Lung (tissue), 12 donors: ENCODE measurements around the gene ZNF775. TPM values are rescaled to one million over a fixed set of nuclear protein-coding genes. Genes with fewer than 3 reads are reported as not detected.

Source experiments
- ATAC-seq: fragments of 200-7000 bp; cut with Tn5 transposase; one replicate; pipeline ENCODE4 v1.9.1; 2020; ENCODE audit warnings: moderate number of reproducible peaks; ENCODE audit not compliant: insufficient read depth, low FRiP score
- DNase-seq, 3 donors: peaks; one replicate each; pipeline ENCODE4 v3.0.0-alpha.2; 2013 to 2017
- H3K27ac ChIP-seq, 2 donors: one replicate each; pipeline ENCODE4 v1.5.1; 2013; ENCODE audit warnings: mild to moderate bottlenecking in 2 of 2, moderate library complexity in 2 of 2, control low read depth in 1 of 2, inconsistent platforms in 1 of 2, low read depth in 1 of 2, low read length in 1 of 2
- H3K27me3 ChIP-seq, 3 donors: one replicate each; pipeline ENCODE4 v1.5.1; 2013; ENCODE audit warnings: low read length in 2 of 3; ENCODE audit not compliant: control insufficient read depth in 3 of 3, insufficient read depth in 3 of 3
- H3K36me3 ChIP-seq, 4 donors: one replicate each; pipeline ENCODE4 v1.5.1; 2013; ENCODE audit warnings: low read length in 4 of 4, mild to moderate bottlenecking in 1 of 4, moderate library complexity in 1 of 4; ENCODE audit not compliant: control insufficient read depth in 4 of 4, insufficient read depth in 4 of 4
- H3K4me1 ChIP-seq, 5 donors: one replicate each; pipeline ENCODE4 v1.5.1; 2013; ENCODE audit warnings: low read length in 5 of 5, mild to moderate bottlenecking in 2 of 5, moderate library complexity in 1 of 5; ENCODE audit not compliant: control insufficient read depth in 5 of 5, insufficient read depth in 5 of 5
- H3K4me3 ChIP-seq: one replicate; pipeline ENCODE4 v1.5.1; 2013; ENCODE audit warnings: mild to moderate bottlenecking, control low read depth, moderate library complexity
- H3K9ac ChIP-seq, 2 donors: one replicate each; pipeline ENCODE4 v1.5.1; 2013; ENCODE audit warnings: low read length in 2 of 2, control low read depth in 1 of 2; ENCODE audit not compliant: insufficient read depth in 1 of 2
- H3K9me3 ChIP-seq, 4 donors: one replicate each; pipeline ENCODE4 v1.5.1; 2013; ENCODE audit warnings: low read length in 3 of 4, mild to moderate bottlenecking in 1 of 4, moderate library complexity in 1 of 4; ENCODE audit not compliant: control insufficient read depth in 4 of 4, insufficient read depth in 3 of 4
- WGBS, 2 donors: extraction: QIAGEN DNeasy Blood & Tissue Kit; methylation state at CpG; one replicate each; pipeline ENCODE4 v1.1.7; 2013; 5-methylcytosine and 5-hydroxymethylcytosine counted together
- polyA plus RNA-seq, 2 donors: library from polyadenylated mRNA; stranded (reverse); fragments of 200-250 nt; gene quantifications; one replicate each; pipeline ENCODE4 v1.2.1, GENCODE V29; 2013
- total RNA-seq, 2 donors: library from RNA; depleted of rRNA in 1 of 2; stranded (reverse); fragments of >200 nt in 1 of 2; gene quantifications; one replicate each; pipeline ENCODE4 v1.2.1, GENCODE V29; 2014 to 2021
- TF ChIP-seq, protein P1 (sequence below): IDR thresholded peaks from 2 replicates; pipeline ENCODE4 v1.5.1; 2012; ENCODE audit warnings: mild to moderate bottlenecking; ENCODE audit errors: control extremely low read depth, extremely low read depth
- donor health status: control.
- donor health status: control.
- donor health status: Bipolar disorder and iron deficiency.
- donor health status: healthy.
- donor health status: DM: yes; HTN: yes; CAD: no.

The ZNF775 gene
- total and polyA plus RNA-seq, 4 donors, result 1.4 to 5.4 (median 3.8) TPM

DNA sequence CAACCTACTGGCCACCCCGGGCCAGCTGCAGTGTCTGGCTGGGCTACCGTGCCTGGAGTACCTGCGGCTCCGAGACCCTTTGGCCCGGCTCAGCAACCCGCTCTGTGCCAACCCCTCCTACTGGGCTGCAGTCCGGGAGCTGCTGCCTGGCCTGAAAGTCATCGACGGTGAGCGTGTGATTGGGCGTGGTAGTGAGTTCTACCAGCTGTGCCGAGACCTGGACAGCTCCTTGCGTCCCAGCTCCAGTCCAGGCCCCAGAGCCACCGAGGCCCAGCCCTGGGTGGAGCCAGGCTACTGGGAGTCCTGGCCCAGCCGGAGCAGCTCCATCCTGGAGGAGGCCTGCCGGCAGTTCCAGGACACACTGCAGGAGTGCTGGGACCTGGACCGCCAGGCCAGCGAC lies 42.0 kb upstream of the ZNF775 start:
- TF ChIP-seq, protein P1, sequence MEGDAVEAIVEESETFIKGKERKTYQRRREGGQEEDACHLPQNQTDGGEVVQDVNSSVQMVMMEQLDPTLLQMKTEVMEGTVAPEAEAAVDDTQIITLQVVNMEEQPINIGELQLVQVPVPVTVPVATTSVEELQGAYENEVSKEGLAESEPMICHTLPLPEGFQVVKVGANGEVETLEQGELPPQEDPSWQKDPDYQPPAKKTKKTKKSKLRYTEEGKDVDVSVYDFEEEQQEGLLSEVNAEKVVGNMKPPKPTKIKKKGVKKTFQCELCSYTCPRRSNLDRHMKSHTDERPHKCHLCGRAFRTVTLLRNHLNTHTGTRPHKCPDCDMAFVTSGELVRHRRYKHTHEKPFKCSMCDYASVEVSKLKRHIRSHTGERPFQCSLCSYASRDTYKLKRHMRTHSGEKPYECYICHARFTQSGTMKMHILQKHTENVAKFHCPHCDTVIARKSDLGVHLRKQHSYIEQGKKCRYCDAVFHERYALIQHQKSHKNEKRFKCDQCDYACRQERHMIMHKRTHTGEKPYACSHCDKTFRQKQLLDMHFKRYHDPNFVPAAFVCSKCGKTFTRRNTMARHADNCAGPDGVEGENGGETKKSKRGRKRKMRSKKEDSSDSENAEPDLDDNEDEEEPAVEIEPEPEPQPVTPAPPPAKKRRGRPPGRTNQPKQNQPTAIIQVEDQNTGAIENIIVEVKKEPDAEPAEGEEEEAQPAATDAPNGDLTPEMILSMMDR, result no peak
- ATAC-seq, result no peak
- Histone ChIP-seq H3K4me3 (no peak overlapping the region), H3K9ac (no peak overlapping the region), H3K36me3 (peaks cover 0 to 32% (median 16%) of the 10 kb centered on the region in 4 donors), H3K27ac (peak overlapping the region in 1 of 2 donors; percentile 31), H3K4me1 (peaks cover 0 to 64% (median 29%) of the 10 kb centered on the region in 5 donors), H3K27me3 (no peaks in the 10 kb centered on the region), H3K9me3 (no peaks in the 10 kb centered on the region)
- DNase-seq, result no peak
- 89 to 94% methylated on average over 17 to 18 of the region's 18 CpGs for WGBS, 2 donors

DNA sequence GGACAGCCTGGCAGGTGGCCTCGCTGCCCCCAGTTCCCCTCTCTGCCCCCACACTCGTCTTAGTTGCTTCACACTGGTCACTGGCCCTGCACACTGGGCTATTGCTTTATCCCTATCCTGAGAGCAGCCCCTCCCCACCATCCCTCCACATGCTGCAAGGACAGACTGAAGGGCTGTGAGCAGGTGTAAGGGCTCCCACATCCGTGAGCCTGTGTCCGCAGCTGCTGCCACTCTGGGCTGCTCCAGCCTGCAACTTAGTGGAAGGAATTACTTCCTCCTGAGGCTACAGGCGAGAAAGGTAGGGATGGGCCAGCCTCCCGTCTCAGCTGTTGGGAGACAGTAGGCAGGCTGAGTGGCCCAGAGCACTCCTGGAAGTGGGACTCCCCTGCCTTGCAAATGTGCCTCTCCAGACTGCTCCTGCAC lies 41.5 kb upstream of the ZNF775 start:
- H3K27me3 ChIP-seq, result no peaks in the 10 kb centered on the region
- WGBS, 2 donors, result 79 to 80% methylated on average over 6 of the region's 6 CpGs
- TF ChIP-seq, protein P1, result no peak
- H3K4me1 ChIP-seq, result peaks cover 0 to 65% (median 30%) of the 10 kb centered on the region in 5 donors
- no peak overlapping the region for H3K27ac ChIP-seq
- no peaks in the 10 kb centered on the region for H3K9me3 ChIP-seq
- H3K9ac ChIP-seq, result no peak overlapping the region
- H3K36me3 ChIP-seq, result peaks cover 0 to 32% (median 16%) of the 10 kb centered on the region in 4 donors
- H3K4me3 ChIP-seq, result no peak overlapping the region
- no peak for ATAC-seq
- no peak for DNase-seq

- H3K27ac ChIP-seq, result no peak overlapping the region
- no peak for ATAC-seq
Observed at GRCh38 chr7:150338166-150338829, 40.8 kb upstream of the ZNF775 start.

More at GRCh38 chr7:150338166-150338829, 40.8 kb upstream of the ZNF775 start:
- DNase-seq, result no peak
- 79 to 82% methylated on average over 10 to 11 of the region's 11 CpGs for WGBS, 2 donors
- Histone ChIP-seq H3K4me3 (no peak overlapping the region), H3K36me3 (peaks cover 0 to 32% (median 13%) of the 10 kb centered on the region in 4 donors), H3K9me3 (no peaks in the 10 kb centered on the region), H3K4me1 (peaks cover 0 to 65% (median 30%) of the 10 kb centered on the region in 5 donors), H3K9ac (no peak overlapping the region), H3K27me3 (no peaks in the 10 kb centered on the region)
- TF ChIP-seq, protein P1, result no peak
